Vagina (tissue), 2 donors: ENCODE data around the gene PDE2A. TPM values are rescaled to one million over a fixed set of nuclear protein-coding genes. Genes with fewer than 3 reads are reported as not detected.

ENCODE experiments used
- DNase-seq, 2 donors: peaks; one replicate each; pipeline ENCODE4 v3.0.0-alpha.2; 2017; ENCODE audit errors: extremely low spot score in 2 of 2
- H3K27ac ChIP-seq: fragments of 200-600 bp; sonication (generic); one replicate; pipeline ENCODE4 v1.5.1; 2019
- H3K27me3 ChIP-seq: fragments of 200-600 bp; sonication (generic); one replicate; pipeline ENCODE4 v1.5.1; 2019
- H3K36me3 ChIP-seq, 2 donors: fragments of 200-600 bp; sonication (generic); one replicate each; pipeline ENCODE4 v1.5.1; 2017 to 2019
- H3K4me1 ChIP-seq: fragments of 200-600 bp; sonication (generic); one replicate; pipeline ENCODE4 v1.5.1; 2019
- H3K4me3 ChIP-seq, 2 donors: fragments of 200-600 bp; sonication (generic); 1 replicate in 1 of 2; 2 replicates in 1 of 2; pipeline ENCODE4 v1.5.1; 2016 to 2019
- H3K9me3 ChIP-seq: fragments of 200-600 bp; sonication (generic); one replicate; pipeline ENCODE4 v1.5.1; 2019
- POLR2A ChIP-seq, 2 donors: fragments of 450-650 bp; IDR thresholded peaks; one replicate each; pipeline ENCODE4 v1.6.1; 2017; ENCODE audit warnings: antibody characterized with exemption in 2 of 2, mild to moderate bottlenecking in 2 of 2, moderate library complexity in 2 of 2
- POLR2AphosphoS5 ChIP-seq, 2 donors: sonication (generic); formaldehyde crosslinking; IDR thresholded peaks; one replicate each; pipeline ENCODE4 v1.9.0; 2017; ENCODE audit warnings: antibody characterized with exemption in 2 of 2, mild to moderate bottlenecking in 2 of 2, low read depth in 1 of 2; ENCODE audit not compliant: insufficient read depth in 1 of 2
- intact Hi-C: fragments of 100-400 bp; cut with DNase I; formaldehyde crosslinking; loops from one replicate; pipeline ENCODE4 v1.15.1; 2023
- total RNA-seq: library from RNA; depleted of rRNA; stranded (reverse); fragments of >200 nt; gene quantifications from one replicate; pipeline ENCODE4 v1.2.3, GENCODE V29; 2016
- TF ChIP-seq, protein P1 (sequence below), 3 experiments: fragments of 450-650 bp in 2 of 3; fragments of 200-600 bp in 1 of 3; sonication (generic) in 1 of 3; IDR thresholded peaks; one replicate each; pipeline ENCODE4 v1.5.1; 2017 to 2019; ENCODE audit warnings: antibody characterized with exemption in 3 of 3, mild to moderate bottlenecking in 2 of 3, moderate library complexity in 2 of 3

PDE2A gene
- total RNA-seq, 1 donor from 2014 or later: 57.0 TPM

DNA sequence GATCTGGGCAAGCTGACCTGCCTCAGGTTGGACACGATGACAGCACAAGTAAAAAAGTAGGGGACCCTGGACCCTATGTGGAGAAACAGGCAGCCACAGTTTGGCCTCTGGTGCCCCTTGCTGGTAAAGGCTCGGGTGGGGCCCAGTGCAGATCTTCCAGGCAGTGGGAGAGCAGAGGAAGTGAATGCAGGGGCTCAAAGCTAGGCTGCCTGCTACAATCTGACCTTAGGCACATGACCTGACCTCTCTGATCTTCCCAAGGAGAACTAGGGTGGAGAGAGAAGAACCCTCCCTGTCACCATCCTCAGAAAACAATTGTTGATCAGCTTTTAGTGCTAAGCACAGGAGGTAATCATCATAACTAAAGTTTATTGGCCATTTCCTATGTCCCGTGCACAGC, 76.5 kb downstream of the PDE2A start:
- TF ChIP-seq, protein P1, sequence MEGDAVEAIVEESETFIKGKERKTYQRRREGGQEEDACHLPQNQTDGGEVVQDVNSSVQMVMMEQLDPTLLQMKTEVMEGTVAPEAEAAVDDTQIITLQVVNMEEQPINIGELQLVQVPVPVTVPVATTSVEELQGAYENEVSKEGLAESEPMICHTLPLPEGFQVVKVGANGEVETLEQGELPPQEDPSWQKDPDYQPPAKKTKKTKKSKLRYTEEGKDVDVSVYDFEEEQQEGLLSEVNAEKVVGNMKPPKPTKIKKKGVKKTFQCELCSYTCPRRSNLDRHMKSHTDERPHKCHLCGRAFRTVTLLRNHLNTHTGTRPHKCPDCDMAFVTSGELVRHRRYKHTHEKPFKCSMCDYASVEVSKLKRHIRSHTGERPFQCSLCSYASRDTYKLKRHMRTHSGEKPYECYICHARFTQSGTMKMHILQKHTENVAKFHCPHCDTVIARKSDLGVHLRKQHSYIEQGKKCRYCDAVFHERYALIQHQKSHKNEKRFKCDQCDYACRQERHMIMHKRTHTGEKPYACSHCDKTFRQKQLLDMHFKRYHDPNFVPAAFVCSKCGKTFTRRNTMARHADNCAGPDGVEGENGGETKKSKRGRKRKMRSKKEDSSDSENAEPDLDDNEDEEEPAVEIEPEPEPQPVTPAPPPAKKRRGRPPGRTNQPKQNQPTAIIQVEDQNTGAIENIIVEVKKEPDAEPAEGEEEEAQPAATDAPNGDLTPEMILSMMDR (IDR thresholded peaks at IDR 0.05): no peak
- TF ChIP-seq POLR2AphosphoS5 (IDR thresholded peaks at IDR 0.05; ENCODE audit: insufficient read depth in 1 of 2, low read depth in 1 of 2) (no peak), POLR2A (IDR thresholded peaks at IDR 0.05) (no peak)
- Histone ChIP-seq H3K4me3 (no peak overlapping the region), H3K27me3 (no peaks in the 10 kb centered on the region), H3K27ac (no peak overlapping the region), H3K4me1 (no peaks in the 10 kb centered on the region), H3K9me3 (no peaks in the 10 kb centered on the region), H3K36me3 (no peaks in the 10 kb centered on the region)
- intact Hi-C loops: no loop called here
- no peak for DNase-seq

DNA sequence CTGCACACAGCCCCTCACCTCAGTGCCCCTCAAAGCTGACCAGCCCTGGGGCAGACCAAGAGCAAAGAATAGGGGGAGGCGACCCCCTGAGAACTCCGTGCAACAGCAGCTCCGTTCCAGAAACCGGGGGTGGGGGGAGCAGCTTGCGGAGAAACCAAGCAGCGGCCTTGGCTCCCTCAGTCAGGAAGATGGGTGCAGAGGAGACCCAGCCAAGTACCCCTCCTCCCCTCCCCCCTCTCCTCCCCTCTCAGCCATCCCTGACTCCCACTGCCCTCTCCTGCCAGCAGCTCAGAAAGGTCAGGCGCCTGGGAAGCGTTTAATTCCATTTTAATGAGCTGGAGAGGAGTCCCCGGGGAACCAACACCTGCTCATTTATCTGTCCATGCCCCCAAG, 78.9 kb downstream of the PDE2A start:
- intact Hi-C loops: no loop called here
- peaks cover 6% of the 10 kb centered on the region for H3K4me1 ChIP-seq

DNA sequence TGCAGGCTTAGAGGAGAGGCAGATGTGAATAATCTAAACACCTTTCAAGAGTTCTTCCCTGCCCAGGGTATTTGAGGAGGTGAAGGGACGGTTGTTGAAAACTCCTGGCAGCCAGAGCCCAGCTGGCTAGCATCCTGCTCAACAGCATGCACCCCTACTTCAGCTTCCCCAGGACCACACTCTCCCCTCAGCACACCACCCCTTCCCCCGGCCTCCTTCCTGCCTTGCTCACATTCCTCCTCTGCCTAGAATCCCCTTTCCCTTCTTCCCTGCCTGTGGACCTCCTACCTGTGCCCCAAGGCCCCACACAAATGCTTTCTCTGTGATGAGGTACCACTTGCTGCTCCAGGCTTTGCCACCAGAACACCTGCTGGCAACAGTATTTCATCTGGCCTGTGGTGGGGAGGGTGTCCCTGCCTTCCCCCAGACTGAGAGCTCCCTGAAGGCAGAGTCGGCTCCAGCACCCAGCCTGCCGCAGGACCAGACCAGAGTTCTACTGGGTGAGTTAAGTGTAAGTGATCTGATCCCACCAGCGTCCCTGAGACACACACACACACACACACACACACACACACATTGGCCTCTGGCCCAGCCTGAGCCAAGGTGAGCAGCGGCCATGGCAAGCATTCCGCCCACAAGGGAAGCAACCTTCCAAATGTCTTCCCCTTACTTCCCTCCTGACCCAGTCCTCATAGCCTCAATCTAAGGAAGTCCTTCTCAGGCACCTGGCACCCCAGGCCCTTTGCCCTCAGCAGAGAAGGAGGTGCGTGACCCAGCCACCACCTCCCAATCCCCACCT, 79.5 kb downstream of the PDE2A start:
- no peaks in the 10 kb centered on the region for H3K27me3 ChIP-seq
- no peak overlapping the region for H3K27ac ChIP-seq
- H3K36me3 ChIP-seq: no peaks in the 10 kb centered on the region
- TF ChIP-seq POLR2A (IDR thresholded peaks at IDR 0.05) (no peak), POLR2AphosphoS5 (IDR thresholded peaks at IDR 0.05; ENCODE audit: insufficient read depth in 1 of 2, low read depth in 1 of 2) (no peak)
- TF ChIP-seq, protein P1 (IDR thresholded peaks at IDR 0.05): no peak
- intact Hi-C loops: no loop called here
- H3K9me3 ChIP-seq: no peaks in the 10 kb centered on the region
- DNase-seq: no peak
- H3K4me1 ChIP-seq: peaks cover 12% of the 10 kb centered on the region
- H3K4me3 ChIP-seq: no peak overlapping the region

More for the DNA sequence above, 78.9 kb downstream of the PDE2A start:
- Histone ChIP-seq H3K36me3 (no peaks in the 10 kb centered on the region), H3K27me3 (no peaks in the 10 kb centered on the region), H3K4me3 (no peak overlapping the region), H3K27ac (no peak overlapping the region), H3K9me3 (no peaks in the 10 kb centered on the region)
- DNase-seq: no peak
- TF ChIP-seq, protein P1 (IDR thresholded peaks at IDR 0.05): no peak
- TF ChIP-seq POLR2A (IDR thresholded peaks at IDR 0.05) (no peak), POLR2AphosphoS5 (IDR thresholded peaks at IDR 0.05; ENCODE audit: insufficient read depth in 1 of 2, low read depth in 1 of 2) (no peak)

DNA sequence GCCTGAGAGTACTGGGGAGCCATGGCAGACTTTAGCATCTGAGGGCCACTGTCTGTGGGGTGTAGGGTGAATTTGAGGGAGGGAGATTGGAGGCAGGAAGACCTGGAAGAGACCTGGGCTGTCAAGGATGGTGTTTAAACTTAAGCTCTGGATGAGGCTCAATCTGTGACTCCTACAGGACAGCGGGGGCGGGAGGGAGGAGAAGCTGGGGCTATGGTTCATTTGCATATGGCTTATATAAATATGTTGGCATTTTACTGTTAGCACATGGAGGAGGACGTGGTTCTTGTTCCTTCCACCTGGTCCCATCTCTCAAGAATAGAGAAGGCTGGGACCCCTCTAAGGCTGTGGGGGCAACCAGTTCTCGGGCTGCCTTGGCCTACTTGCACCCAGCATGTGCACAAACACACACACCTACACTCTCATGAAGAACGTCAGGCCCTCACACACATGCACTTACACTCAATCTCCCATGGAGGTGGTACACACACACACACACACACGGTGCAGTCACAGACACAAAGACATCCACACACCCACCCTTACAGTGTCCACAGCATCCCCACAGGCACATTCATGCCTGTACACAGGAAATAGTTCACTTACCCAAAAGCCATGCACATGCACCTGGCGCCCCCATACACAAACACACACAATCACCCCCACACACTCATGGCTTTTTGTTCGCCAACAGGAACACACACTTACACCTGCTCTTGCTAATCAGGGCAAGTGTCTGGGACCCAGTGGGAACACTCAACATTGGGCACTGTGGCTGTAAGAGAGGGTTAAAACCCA, 81.3 kb downstream of the PDE2A start:
- Histone ChIP-seq H3K4me1 (peaks cover 14% of the 10 kb centered on the region), H3K36me3 (no peaks in the 10 kb centered on the region), H3K4me3 (no peak overlapping the region), H3K9me3 (no peaks in the 10 kb centered on the region), H3K27me3 (no peaks in the 10 kb centered on the region), H3K27ac (no peak overlapping the region)
- DNase-seq: no peak
- no peak for TF ChIP-seq POLR2AphosphoS5 (IDR thresholded peaks at IDR 0.05; ENCODE audit: insufficient read depth in 1 of 2, low read depth in 1 of 2)
- intact Hi-C loops: no loop called here

DNA sequence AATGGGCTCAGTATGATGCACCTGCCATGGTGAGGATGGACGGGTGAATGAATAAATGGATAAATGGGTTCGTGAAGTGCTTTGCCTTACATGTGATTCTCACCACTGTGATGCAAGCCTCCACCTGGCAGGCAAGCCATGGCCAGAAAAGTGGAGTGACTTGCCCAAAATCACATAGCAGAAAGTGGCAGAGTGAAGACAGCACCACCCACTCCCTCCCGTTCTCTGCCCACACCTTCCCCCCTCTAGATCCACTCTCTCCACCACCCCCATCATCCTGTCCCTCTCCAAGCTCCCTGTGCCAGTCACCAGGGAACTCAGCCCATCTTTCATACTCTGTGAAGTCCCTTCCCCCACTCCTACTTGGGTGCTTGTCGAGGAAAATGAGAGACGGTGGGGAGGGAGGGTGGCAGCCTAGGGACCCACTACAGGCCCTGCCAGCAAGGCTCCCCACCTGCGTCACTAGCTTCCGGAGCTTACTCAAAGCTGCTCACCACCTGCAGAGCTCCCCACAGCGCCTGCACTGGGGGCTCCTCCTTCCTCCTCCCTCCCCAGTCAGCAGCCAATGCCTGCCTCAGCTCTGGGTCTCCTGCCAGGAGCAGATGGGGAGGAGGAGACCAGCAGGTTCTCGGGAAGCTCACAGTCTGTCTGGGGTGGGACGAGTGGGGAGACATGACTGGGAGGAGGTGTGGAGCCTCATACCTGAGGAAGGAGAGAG, 82.3 kb downstream of the PDE2A start:
- no peaks in the 10 kb centered on the region for H3K9me3 ChIP-seq
- no peak for DNase-seq
- TF ChIP-seq, protein P1 (IDR thresholded peaks at IDR 0.05): no peak
- no peaks in the 10 kb centered on the region for H3K36me3 ChIP-seq
- no peak overlapping the region for H3K4me3 ChIP-seq
- intact Hi-C loops: no loop called here
- H3K27ac ChIP-seq: no peak overlapping the region
- H3K27me3 ChIP-seq: no peaks in the 10 kb centered on the region
- H3K4me1 ChIP-seq: peaks cover 14% of the 10 kb centered on the region
